Transverse colon (tissue), 4 donors: Measurements from ENCODE around the gene SAA4. TPM values are rescaled to one million over a fixed set of nuclear protein-coding genes. Genes with fewer than 3 reads are reported as not detected.

ENCODE experiments used
- DNase-seq: peaks from one replicate; pipeline ENCODE4 v3.0.0-alpha.2; 2019
- H3K27ac ChIP-seq, 4 donors: fragments of 200-600 bp; sonication (generic); 2 replicates each; pipeline ENCODE4 v1.5.1; 2016 to 2018; ENCODE audit warnings: inconsistent platforms in 4 of 4
- H3K27me3 ChIP-seq: fragments of 200-600 bp; sonication (generic); 2 replicates; pipeline ENCODE4 v1.5.1; 2017; ENCODE audit warnings: inconsistent platforms
- H3K36me3 ChIP-seq, 4 donors: fragments of 200-600 bp; sonication (generic); 2 replicates each; pipeline ENCODE4 v1.5.1; 2017 to 2019; ENCODE audit warnings: inconsistent platforms in 4 of 4
- H3K4me1 ChIP-seq, 4 donors: fragments of 200-600 bp; sonication (generic); 2 replicates each; pipeline ENCODE4 v1.5.1; 2017 to 2020; ENCODE audit warnings: inconsistent platforms in 4 of 4
- H3K4me3 ChIP-seq, 4 donors: fragments of 200-600 bp; sonication (generic); 1 replicate in 1 of 4; 2 replicates in 3 of 4; pipeline versions ENCODE4 v1.5.1 to v1.6.1; 2017 to 2019; ENCODE audit warnings: inconsistent platforms in 4 of 4
- H3K9me3 ChIP-seq, 2 donors: fragments of 200-600 bp; sonication (generic); 2 replicates each; pipeline ENCODE4 v1.5.1; 2017 to 2019; ENCODE audit warnings: inconsistent platforms in 2 of 2
- EP300 ChIP-seq: sonication (generic); formaldehyde crosslinking; IDR thresholded peaks from one replicate; pipeline ENCODE4 v1.6.1; 2017; ENCODE audit warnings: antibody characterized with exemption, low read depth
- POLR2A ChIP-seq: fragments of 450-650 bp; IDR thresholded peaks from one replicate; pipeline ENCODE4 v1.6.1; 2016; ENCODE audit warnings: antibody characterized with exemption, mild to moderate bottlenecking, moderate library complexity
- POLR2AphosphoS5 ChIP-seq, 3 donors: sonication (generic); formaldehyde crosslinking; IDR thresholded peaks; one replicate each; pipeline ENCODE4 v1.6.1; 2016; ENCODE audit warnings: antibody characterized with exemption in 3 of 3
- WGBS, 2 donors: methylation state at CpG; one replicate each; pipeline ENCODE4 v1.1.5; 2018; ENCODE audit warnings: low coverage in 1 of 2; 5-methylcytosine and 5-hydroxymethylcytosine counted together
- in situ Hi-C, 4 donors: fragments of 200-750 bp; cut with MboI; loops; one replicate each; pipeline versions ENCODE4 v1.15.0 to v1.15.1; 2017; ENCODE audit warnings: low sequenced_read_pairs in 3 of 4, low pct_ligation_motif_present in 1 of 4, low pct_unique_long_range_greater_than_20kb in 1 of 4
- intact Hi-C: fragments of 100-400 bp; cut with DNase I; formaldehyde crosslinking; loops from one replicate; pipeline ENCODE4 v1.15.1; 2023; ENCODE audit warnings: low total_unique reads
- total RNA-seq, 4 donors: library from RNA; depleted of rRNA; stranded (reverse); fragments of >200 nt; gene quantifications; one replicate each; pipeline ENCODE4 v1.1.0, GENCODE V29; 2016
- TF ChIP-seq, protein P1 (sequence below), 5 experiments: fragments of 200-600 bp in 3 of 5; fragments of 450-650 bp in 2 of 5; sonication (generic) in 3 of 5; IDR thresholded peaks; 1 replicate in 2 of 5; 2 replicates in 3 of 5; pipeline ENCODE4 v1.5.1; 2016 to 2017; ENCODE audit warnings: antibody characterized with exemption in 5 of 5, inconsistent platforms in 3 of 5, mild to moderate bottlenecking in 2 of 5, moderate library complexity in 1 of 5

Gene SAA4
- total RNA-seq, 4 donors from 2014 or later, result not detected

- Histone ChIP-seq H3K9me3 (no peaks in the 10 kb centered on the region), H3K4me1 (no peaks in the 10 kb centered on the region), H3K4me3 (no peak overlapping the region), H3K27ac (no peak overlapping the region), H3K36me3 (no peaks in the 10 kb centered on the region), H3K27me3 (no peaks in the 10 kb centered on the region)
- DNase-seq, result no peak
- 88% methylated on average over 3 of the region's 3 CpGs for whole genome bisulfite sequencing, 2 donors
- in situ Hi-C loops, result no loop called here
- TF ChIP-seq, protein P1, sequence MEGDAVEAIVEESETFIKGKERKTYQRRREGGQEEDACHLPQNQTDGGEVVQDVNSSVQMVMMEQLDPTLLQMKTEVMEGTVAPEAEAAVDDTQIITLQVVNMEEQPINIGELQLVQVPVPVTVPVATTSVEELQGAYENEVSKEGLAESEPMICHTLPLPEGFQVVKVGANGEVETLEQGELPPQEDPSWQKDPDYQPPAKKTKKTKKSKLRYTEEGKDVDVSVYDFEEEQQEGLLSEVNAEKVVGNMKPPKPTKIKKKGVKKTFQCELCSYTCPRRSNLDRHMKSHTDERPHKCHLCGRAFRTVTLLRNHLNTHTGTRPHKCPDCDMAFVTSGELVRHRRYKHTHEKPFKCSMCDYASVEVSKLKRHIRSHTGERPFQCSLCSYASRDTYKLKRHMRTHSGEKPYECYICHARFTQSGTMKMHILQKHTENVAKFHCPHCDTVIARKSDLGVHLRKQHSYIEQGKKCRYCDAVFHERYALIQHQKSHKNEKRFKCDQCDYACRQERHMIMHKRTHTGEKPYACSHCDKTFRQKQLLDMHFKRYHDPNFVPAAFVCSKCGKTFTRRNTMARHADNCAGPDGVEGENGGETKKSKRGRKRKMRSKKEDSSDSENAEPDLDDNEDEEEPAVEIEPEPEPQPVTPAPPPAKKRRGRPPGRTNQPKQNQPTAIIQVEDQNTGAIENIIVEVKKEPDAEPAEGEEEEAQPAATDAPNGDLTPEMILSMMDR (IDR thresholded peaks at IDR 0.05), result no peak
- TF ChIP-seq EP300, result no peak
- no peak for TF ChIP-seq POLR2A
- no peak for TF ChIP-seq POLR2AphosphoS5 (IDR thresholded peaks at IDR 0.05)
- intact Hi-C loops, result no loop called here
Observed at GRCh38 chr11:18222814-18223421, 13.7 kb downstream of the SAA4 start.

- no peak overlapping the region for H3K4me3 ChIP-seq
- WGBS, 2 donors, result 83% methylated on average over 5 of the region's 5 CpGs; no CpG with 5 or more reads in 1 of the 2 donors
- no peaks in the 10 kb centered on the region for H3K4me1 ChIP-seq
- H3K27ac ChIP-seq, result no peak overlapping the region
- no peaks in the 10 kb centered on the region for H3K9me3 ChIP-seq
- no peaks in the 10 kb centered on the region for H3K27me3 ChIP-seq
- in situ Hi-C loops (no loop called here), intact Hi-C loops (no loop called here)
- DNase-seq, result no peak
- TF ChIP-seq, protein P1 (IDR thresholded peaks at IDR 0.05), result no peak
- no peak for TF ChIP-seq POLR2A
- TF ChIP-seq POLR2AphosphoS5 (IDR thresholded peaks at IDR 0.05), result no peak
- TF ChIP-seq EP300, result no peak
- H3K36me3 ChIP-seq, result no peaks in the 10 kb centered on the region
Observed at GRCh38 chr11:18221274-18221876, 15.2 kb downstream of the SAA4 start.

DNA sequence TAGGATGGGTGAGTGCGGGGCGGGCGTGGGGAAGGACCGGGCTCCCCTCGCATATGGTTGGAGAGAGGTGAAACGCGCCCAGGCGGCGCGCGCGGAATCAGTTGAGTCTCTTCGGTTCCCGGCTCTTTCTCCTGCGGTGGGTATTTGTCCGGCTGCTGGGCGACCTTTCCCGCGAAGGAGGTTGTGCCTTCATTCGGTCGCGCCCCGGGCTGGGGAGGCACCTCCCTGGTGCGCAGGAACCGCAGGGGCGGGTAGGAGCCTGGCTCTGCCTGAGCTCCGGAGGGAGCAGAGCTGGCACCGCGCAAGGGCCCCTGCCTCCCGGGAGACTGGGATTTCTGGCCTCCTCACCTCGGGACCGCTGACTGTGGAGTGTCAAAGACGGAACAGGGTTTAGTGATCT, 27.5 kb downstream of the SAA4 start:
- WGBS, 2 donors, result 59% methylated on average over 32 of the region's 33 CpGs; no CpG with 5 or more reads in 1 of the 2 donors
- Histone ChIP-seq H3K36me3 (no peaks in the 10 kb centered on the region), H3K27me3 (peaks cover 14% of the 10 kb centered on the region), H3K4me3 (no peak overlapping the region), H3K4me1 (no peaks in the 10 kb centered on the region), H3K9me3 (no peaks in the 10 kb centered on the region), H3K27ac (no peak overlapping the region)
- TF ChIP-seq EP300 (no peak), POLR2AphosphoS5 (IDR thresholded peaks at IDR 0.05) (no peak), POLR2A (no peak)
- TF ChIP-seq, protein P1 (IDR thresholded peaks at IDR 0.05), result no peak
- intact Hi-C loops (no loop called here), in situ Hi-C loops (no loop called here)
- DNase-seq, result no peak

DNA sequence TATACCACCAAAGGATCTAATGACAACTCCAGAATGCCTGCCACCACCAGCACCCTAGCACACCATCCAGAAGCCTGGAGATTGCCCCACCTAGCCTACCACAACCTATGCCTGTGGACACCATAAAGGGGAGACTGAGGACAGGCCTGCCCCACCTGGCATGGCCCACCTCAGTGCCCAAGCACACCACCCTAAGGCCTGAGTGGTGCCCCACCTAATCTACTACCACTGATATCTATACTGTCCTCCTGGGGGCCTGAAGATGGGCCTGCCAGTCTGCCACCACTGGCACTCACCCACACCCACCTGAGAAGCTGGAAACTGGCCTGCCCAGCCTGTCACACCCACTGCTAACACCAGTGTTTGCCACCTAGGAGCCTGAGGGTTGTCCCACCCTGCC, 31.8 kb downstream of the SAA4 start:
- Histone ChIP-seq H3K27ac (no peak overlapping the region), H3K4me3 (no peak overlapping the region), H3K36me3 (no peaks in the 10 kb centered on the region), H3K9me3 (no peaks in the 10 kb centered on the region), H3K4me1 (no peaks in the 10 kb centered on the region), H3K27me3 (peaks cover 13% of the 10 kb centered on the region)
- DNase-seq, result no peak
- intact Hi-C loops (no loop called here), in situ Hi-C loops (no loop called here)
- TF ChIP-seq EP300, result no peak
- TF ChIP-seq POLR2AphosphoS5 (IDR thresholded peaks at IDR 0.05), result no peak
- TF ChIP-seq, protein P1 (IDR thresholded peaks at IDR 0.05), result no peak
- no peak for TF ChIP-seq POLR2A
